A549 (cell line): ENCODE measurements around the gene ADAMTS19.

Experiments used
- CBX2 ChIP-seq: fragments of 200-600 bp; sonication (generic); IDR thresholded peaks from 2 replicates; pipeline ENCODE4 v1.6.1; 2016; ENCODE audit warnings: low read depth, mild to moderate bottlenecking, borderline replicate concordance
- CEBPB ChIP-seq, 2 experiments: fragments of >200 bp in 1 of 2; sonication (Bioruptor Twin) in 1 of 2; formaldehyde crosslinking in 1 of 2; IDR thresholded peaks; 2 replicates each; pipeline ENCODE4 v1.6.1; 2012 to 2016
- CTCF ChIP-seq: fragments of >200 bp; sonication (Bioruptor Twin); formaldehyde crosslinking; IDR thresholded peaks from 3 replicates; pipeline ENCODE4 v1.5.1; 2016
- E2F6 ChIP-seq: IDR thresholded peaks from 2 replicates; pipeline ENCODE4 v1.6.1; 2012; ENCODE audit warnings: low read depth, borderline replicate concordance
- GATA3 ChIP-seq: IDR thresholded peaks from 2 replicates; pipeline ENCODE4 v1.6.1; 2012; ENCODE audit warnings: borderline replicate concordance
- MYC ChIP-seq: IDR thresholded peaks from 2 replicates; pipeline ENCODE4 v1.6.1; 2012; ENCODE audit warnings: mild to moderate bottlenecking, inconsistent platforms, low read length, improper control_type of control experiment, borderline replicate concordance
- POLR2A ChIP-seq: IDR thresholded peaks from 2 replicates; pipeline ENCODE4 v1.6.1; 2012; ENCODE audit warnings: mild to moderate bottlenecking, low read length
- RARB ChIP-seq: fragments of 250-450 bp; sonication (Bioruptor Pico); IDR thresholded peaks from 2 replicates; pipeline ENCODE4 v1.8.0; 2021; ENCODE audit warnings: mild to moderate bottlenecking, moderate library complexity
- RFX5 ChIP-seq: fragments of 450-650 bp; IDR thresholded peaks from 2 replicates; pipeline ENCODE4 v1.7.1; 2014; ENCODE audit warnings: antibody characterized with exemption, mild to moderate bottlenecking, moderate library complexity
- ZFP36 ChIP-seq: fragments of 450-650 bp; IDR thresholded peaks from 2 replicates; pipeline ENCODE4 v1.6.1; 2014; ENCODE audit warnings: borderline replicate concordance; ENCODE audit not compliant: partially characterized antibody
- TF ChIP-seq, protein P1 (sequence below): fragments of 200-600 bp; sonication (generic); IDR thresholded peaks from 2 replicates; pipeline ENCODE4 v1.6.1; 2016; ENCODE audit warnings: antibody characterized with exemption, mild to moderate bottlenecking, moderate library complexity

- TF ChIP-seq E2F6 (no peak), CTCF (no peak), RARB (CRISPR knock-in tag) (no peak), CBX2 (no peak), GATA3 (no peak), POLR2A (no peak), RFX5 (no peak), CEBPB (IDR thresholded peaks at IDR 0.05) (no peak), MYC (no peak), ZFP36 (no peak)
- TF ChIP-seq, protein P1, sequence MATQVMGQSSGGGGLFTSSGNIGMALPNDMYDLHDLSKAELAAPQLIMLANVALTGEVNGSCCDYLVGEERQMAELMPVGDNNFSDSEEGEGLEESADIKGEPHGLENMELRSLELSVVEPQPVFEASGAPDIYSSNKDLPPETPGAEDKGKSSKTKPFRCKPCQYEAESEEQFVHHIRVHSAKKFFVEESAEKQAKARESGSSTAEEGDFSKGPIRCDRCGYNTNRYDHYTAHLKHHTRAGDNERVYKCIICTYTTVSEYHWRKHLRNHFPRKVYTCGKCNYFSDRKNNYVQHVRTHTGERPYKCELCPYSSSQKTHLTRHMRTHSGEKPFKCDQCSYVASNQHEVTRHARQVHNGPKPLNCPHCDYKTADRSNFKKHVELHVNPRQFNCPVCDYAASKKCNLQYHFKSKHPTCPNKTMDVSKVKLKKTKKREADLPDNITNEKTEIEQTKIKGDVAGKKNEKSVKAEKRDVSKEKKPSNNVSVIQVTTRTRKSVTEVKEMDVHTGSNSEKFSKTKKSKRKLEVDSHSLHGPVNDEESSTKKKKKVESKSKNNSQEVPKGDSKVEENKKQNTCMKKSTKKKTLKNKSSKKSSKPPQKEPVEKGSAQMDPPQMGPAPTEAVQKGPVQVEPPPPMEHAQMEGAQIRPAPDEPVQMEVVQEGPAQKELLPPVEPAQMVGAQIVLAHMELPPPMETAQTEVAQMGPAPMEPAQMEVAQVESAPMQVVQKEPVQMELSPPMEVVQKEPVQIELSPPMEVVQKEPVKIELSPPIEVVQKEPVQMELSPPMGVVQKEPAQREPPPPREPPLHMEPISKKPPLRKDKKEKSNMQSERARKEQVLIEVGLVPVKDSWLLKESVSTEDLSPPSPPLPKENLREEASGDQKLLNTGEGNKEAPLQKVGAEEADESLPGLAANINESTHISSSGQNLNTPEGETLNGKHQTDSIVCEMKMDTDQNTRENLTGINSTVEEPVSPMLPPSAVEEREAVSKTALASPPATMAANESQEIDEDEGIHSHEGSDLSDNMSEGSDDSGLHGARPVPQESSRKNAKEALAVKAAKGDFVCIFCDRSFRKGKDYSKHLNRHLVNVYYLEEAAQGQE = no peak
Measured at GRCh38 chr5:129500101-129500500, 40.0 kb downstream of the ADAMTS19 start.
